Measurements from ENCODE around the gene RBCK1.

RBCK1 gene

GRCh38 chr20:407953-408842 lies at the start of gene RBCK1:
TSS of gene RBCK1 (plus strand) at chr20:408299. CDS start at chr20:408758, 459 bp downstream.
- peak; percentile 92 for DNase-seq

- no peak for DNase-seq
Measured at GRCh38 chr20:358891-359555, 49.1 kb upstream of the RBCK1 start.

- DNase-seq = no peak
Measured at GRCh38 chr20:361561-361960, 46.5 kb upstream of the RBCK1 start.

GRCh38 chr20:362271-363254 lies 45.5 kb upstream of the RBCK1 start:
- peak; percentile 58 for DNase-seq

GRCh38 chr20:363319-364078 lies 44.6 kb upstream of the RBCK1 start:
- no peak for DNase-seq

- peak; percentile 63 for DNase-seq
Measured at GRCh38 chr20:364905-365794, 42.9 kb upstream of the RBCK1 start.

- DNase-seq = no peak
Measured at GRCh38 chr20:366041-366718, 41.9 kb upstream of the RBCK1 start.

GRCh38 chr20:366719-367485 lies 41.2 kb upstream of the RBCK1 start:
- DNase-seq = no peak

GRCh38 chr20:367486-367887 lies 40.6 kb upstream of the RBCK1 start:
- DNase-seq = no peak

GRCh38 chr20:368915-369314 lies 39.2 kb upstream of the RBCK1 start:
- no peak for DNase-seq

- no peak for DNase-seq
Measured at GRCh38 chr20:370151-370600, 37.9 kb upstream of the RBCK1 start.

- no peak for DNase-seq
Measured at GRCh38 chr20:370977-371754, 36.9 kb upstream of the RBCK1 start.

GRCh38 chr20:371755-372542 lies 36.1 kb upstream of the RBCK1 start:
- peak; percentile 28 for DNase-seq

- DNase-seq = peak; percentile 22
Measured at GRCh38 chr20:372543-373082, 35.5 kb upstream of the RBCK1 start.

GRCh38 chr20:373171-373890 lies 34.8 kb upstream of the RBCK1 start:
- DNase-seq = no peak

- no peak for DNase-seq
Measured at GRCh38 chr20:375265-375889, 32.7 kb upstream of the RBCK1 start.
